Measurements from ENCODE around the gene TMOD2.
A peak's percentile ranks its signal among the peaks of the same experiment; 100 is the strongest.
"Not testable (repeated sequence)": the region's sequence is repeated elsewhere in the genome, so short reads cannot be mapped to it uniquely, and the experiment has no call there.

TMOD2 gene

DNA sequence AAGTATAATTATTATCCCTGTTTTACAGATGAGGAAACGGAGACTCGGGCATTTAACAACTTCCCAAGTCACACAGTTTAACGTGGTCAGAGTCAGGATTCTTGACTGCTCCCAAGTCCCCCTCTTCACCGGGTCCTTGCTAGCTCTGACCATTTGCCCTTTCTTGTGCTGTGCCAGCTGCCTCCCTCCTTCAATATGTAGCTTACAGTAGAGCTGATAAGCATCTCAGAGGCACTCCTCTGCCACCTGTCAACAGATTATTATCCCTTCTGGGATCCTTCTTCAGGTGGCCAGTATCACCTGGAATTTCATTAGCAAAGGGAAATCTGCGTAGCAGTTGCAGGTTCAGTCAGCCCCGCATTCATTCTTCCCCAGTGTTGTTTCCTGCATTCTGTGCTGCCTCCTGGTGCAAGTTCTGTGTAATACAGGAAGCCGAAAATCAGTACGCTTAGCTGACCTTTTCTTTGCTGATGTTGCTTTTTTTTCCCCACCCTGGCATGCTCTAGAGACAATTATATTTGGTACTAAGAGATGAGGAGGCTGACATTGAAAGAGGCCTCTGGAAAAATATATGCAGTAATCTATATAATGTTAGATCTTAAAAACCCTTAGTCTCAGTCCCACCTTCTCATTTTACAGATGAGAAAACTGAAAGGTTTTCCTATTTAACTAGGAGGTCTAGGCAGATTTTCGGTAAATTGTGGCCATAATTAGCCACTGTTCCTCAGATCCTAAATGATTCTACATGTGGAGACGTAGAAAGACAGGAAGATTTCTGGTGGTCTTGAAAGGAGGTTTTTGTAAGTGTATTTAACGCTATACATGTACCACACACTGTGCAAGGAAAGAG is 24.8 kb downstream of the TMOD2 start:
- DNase-seq, result no peak

DNA sequence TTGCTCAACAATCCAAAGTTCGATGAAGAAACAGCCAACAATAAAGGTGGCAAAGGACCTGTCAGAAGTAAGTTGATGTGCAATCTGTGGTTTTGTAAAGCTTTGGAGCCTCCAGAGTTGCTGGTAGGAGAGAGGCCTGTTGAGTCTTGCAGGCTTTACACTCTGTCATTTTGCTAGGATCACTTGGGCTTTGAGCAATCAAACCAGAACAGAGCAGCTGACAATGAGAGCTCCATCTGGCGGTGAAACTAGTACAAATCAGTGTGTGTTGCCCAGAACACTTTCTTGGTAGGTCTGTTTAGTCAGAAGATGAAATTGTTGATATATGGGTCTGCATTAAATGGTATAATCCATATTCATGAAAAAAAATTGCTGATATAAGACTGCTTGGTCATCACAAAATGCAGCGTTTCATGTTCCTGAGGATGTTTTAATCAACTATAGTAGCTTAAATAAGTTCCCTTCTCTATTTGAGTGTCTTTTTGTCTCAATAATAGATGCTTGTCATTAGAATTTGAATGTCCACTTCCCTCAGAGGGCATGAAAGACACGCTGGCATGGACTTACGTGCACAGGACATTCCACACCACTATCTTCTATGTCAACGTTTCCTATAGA is 25.7 kb downstream of the TMOD2 start:
- DNase-seq, result peak; percentile 34

DNA sequence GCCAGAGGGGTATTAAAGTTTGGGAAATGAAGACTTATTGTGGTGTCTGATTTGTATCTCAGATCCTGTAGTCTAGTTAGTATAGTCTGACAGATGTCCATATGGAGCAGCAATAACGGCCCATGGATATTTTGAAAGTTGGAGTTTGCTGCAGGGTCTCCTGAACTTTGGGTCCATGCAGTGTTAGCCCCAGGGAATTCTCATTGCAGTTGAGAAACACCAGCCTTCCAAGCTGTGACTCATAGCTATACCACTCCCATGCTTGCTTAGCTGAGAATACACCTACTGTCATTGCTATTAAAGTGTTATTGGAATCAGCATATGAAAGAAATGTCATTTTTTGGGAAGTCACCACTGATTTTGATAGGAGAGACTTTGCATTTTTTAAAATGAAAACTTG is 29.2 kb downstream of the TMOD2 start:
- no peak for DNase-seq

DNA sequence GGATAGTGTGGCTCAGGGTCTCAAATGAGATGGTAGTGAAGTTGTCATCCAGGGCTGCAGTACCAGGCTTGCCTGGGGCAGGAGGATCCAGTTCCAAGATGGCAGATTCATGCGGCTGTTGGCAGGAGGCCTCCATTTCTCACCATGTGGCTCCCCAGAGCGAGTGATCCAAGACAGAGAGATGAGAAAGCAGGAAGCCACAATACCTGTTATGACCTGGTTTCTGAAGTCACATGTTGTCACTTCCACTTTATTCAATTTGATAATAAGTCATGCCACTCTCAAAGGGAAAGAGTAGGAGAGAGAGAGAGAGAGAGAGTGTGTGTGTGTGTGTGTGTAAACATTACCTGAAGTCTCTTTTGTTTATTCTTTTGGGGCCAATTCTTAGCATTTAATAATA is 30.1 kb downstream of the TMOD2 start:
- DNase-seq, result no peak

DNA sequence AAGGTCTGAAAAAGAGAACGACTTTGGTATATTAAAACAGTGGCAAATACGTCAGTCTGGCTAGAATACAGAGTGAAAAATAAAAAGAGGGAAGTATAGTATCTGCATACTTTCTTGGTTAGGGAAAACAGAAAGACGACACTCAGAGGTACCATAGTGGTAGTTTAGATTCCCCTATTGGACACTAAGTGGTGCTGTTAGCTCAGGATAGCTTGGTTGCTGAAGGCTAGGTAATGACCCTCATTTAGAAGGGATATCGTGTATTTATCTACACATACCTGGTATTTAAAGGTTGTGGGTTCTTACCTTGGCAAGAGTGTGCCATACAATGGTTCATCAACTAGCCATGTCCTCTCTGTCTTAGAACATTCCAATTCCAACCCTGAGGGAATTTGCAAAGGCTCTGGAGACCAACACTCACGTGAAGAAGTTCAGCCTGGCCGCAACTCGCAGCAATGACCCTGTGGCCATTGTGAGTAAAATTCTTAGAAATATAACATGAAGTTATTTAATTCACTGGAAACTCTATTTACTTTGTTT is 31.0 kb downstream of the TMOD2 start:
- DNase-seq, result no peak

DNA sequence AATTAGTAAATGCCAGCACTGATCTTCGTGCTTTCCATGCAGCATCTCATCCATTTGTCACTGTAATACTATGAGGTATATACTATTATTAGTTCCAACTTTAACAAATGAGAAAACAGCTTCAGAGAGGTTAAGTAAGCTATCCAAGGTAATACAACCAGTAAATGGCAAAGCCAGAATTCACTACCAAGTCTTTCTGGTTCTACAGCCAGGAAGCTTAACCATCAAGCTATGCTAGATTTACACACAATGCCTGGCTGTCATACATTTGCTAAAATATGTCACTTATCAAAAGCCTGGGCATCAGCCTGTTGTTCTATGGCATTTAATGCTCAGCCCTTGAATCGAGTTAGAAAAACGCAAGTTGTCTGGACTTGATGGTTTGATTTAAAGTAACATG is 32.6 kb downstream of the TMOD2 start:
- no peak for DNase-seq

DNA sequence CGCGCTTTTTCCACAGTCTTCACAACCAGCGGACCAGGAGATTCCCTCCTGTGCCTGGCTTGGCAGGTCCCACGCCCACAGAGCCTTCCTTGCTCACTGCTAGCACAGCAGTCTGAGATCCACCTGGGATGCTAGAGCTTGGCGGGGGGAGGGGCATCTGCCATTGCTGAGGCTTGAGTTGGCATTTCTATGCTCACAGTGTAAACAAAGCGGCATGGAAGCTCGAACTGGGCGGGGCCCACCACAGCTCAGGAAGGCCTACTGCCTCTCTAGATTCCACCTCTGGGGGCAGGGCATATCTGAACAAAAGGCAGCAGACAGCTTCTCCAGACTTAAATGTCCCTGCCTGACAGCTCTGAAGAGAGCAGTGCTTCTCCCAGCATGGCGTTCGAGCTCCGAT is 35.7 kb downstream of the TMOD2 start:
- DNase-seq, result not testable (repeated sequence)

DNA sequence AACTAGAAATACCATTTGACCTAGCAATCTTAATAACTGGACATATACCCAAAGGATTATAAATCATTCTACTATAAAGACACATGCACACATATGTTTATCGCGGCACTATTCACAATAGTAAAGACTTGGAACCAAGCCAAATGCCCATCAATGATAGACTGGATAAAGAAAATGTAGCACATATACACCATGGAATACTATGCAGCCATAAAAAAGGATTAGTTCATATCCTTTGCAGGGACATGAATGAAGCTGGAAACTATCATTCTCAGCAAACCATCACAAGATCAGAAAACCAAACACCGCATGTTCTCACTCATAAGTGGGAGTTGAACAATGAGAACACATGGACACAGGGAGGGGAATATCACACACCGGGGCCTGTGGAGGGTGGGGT is 41.1 kb downstream of the TMOD2 start:
- not testable (repeated sequence) for DNase-seq

DNA sequence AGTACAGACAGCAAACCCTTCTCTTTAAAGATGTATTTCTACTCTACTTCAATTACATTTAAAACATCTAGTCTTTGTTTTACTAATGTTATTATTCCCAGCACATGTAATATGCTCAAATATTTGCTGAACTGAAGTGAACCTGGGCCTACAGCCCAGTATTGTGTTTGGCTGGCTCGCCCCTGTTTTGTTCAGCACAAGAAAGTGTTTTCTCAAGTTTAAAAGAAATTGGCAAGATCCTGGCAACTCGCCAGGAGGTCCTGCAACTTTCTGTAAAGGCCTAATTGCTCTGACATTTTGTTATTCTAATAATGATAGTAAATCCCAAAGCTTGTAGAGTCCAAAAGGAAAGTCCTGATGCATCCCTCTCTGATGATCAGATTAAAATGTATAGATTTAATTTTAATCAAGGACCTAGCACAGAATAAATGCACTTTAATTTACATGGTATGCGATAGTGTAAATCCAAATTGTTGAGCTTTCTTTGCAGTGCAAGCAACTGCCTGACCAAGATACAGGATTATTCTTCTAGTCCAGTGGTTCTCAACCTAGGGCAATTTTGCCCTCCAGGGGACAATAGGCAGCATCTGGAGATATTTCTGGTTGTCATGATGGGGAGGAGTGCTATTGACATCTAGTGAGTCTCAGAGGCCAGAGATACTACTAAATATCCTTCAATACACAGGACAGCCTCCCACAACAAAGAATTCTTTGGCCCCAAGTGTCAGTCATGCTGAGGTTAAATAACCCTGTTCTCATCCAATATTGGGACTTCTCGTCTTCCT is 42.3 kb downstream of the TMOD2 start:
- DNase-seq, result no peak

DNA sequence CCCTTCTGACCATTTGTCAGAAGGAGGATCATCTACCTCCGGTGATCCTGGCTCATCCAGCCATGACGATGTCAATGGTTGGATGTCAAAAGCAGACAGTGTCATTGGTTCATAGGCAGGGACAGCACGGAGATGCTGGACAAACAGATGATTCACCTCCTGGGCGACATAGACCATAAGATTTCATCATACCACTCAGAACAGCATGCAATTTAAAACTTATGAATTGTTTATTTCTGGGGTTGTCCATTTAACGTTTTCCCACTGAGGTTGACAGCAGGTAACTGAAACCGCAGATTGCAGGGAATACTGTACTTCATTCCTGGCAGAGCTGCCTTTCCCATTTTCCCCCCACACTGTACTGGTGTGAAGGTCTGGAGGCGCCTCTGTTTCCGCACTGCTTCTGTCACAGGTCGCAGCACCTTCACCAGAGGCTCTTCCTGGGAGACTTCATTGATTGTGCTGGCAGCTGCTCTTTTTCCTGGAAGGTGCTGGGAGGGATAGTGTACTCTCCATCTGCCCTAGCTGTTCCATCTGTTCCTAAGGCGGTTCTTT is 45.5 kb downstream of the TMOD2 start:
- no peak for DNase-seq

DNA sequence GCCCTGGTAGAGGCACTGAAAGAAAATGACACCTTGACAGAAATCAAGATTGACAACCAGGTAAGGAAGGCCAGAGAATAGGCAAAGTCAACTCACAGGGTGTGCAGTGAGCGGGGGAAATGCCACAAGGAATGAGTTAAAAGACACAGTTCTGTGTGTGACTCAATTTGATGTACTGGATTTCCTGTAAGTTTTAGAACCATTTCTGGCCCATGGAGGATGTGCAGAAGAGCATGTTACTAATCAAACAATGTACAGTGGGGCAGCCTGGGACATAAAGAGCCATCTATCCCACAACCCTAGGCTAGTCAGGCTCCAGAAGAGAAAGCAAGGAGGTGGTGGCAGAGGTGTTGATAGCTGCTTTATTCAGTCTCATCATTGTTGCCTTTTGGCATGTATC is 46.9 kb downstream of the TMOD2 start:
- no peak for DNase-seq

DNA sequence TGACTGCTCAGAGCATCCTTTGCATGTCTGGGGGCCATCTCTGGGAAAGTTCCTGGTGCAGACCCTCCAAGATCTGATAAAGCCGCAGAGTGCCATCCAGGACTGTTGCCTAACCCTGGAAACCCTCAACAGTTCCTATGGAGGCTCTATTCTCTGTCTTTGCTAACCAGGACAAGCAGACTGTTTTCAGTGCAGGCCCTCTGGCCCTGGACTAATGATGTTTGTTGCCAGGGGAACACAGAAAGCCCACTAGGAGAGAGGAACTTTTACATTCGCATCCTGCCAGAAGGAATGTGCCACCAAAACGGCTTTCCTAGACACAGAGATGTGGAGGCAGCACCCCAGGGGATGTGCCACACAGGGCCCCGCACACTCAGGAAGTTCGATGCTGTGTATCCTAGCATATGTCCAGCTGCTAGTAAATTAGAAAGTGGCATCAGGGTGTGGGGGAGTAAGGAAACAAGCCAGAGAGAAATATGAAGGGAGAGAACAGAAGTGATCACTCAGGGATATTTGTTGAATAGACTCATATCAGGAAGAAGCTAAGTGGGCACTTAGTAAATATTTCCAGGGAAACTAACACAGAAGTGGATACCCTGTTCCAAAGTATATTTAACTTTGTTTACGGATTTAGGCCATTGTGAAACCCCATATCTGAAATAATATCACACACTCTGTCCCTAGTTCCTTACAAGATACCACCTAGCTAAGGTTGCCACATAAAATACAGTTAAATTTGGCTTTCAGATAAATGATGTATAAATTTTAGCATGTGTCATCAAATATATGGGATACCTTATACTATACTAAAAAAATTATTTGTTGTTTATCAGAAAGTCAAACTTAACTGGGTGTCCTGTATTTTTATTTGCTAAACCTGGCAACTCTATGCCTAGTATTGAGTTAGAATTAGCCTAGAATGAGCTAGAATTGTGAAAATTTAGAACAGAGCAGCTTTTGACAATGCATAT is 48.2 kb downstream of the TMOD2 start:
- DNase-seq, result no peak

DNA sequence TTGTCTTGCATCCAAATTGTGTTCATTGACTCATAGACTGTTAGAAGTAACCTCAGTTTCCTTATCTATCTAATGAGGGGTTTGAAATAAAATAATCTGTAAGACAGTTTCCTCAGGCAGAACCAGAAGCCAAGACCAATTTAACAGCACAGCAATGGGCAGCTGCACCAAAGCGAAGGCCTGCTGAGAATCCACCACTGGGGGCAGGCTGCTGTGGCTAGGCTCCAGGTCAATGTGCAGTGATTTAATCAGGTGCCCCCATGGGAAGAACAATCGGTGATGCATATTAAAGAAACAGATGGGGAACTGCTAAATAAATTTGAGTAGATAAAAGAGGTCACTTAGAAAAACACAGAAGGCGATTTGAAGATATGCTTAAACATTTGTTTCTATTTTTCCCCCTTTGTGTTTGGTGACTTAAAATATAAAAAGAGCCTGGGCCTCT is 50.0 kb downstream of the TMOD2 start:
- no peak for DNase-seq

DNA sequence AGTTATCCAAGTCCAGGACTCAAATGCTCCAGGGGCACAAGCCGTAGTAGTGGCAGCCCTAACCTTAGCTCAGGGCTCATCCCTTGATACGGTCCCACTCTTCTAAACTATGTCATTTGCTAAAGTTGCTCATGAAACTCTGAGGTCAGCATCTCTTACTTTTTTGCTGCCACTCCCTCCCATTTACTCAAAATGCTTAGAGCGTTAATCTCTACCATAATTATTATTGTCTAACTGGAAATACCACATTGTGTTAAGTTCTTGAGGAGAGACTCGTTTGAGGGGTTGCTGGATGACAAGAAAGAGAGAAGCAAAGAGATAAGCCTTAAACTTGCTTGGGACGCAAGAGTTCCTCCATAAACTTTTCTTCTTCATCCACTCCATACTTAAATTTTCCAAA is 51.2 kb downstream of the TMOD2 start:
- no peak for DNase-seq

DNA sequence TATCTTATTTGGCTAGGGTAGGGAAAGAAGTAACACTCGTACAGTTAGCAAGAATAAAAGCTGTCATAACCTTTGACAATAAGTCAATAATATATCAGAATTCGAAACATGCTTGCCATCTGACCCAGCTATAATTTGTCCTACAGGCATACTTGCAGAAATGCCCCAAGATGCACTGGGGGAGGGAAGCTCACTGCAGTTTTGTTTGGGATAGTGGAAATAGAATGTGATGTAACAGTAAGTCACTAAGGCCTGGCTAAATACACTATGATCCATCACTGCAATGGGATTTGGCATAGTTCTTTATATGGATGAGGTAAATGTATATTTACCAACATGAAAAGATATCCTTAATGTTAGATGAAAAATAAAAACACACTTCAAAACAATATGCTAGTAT is 52.6 kb downstream of the TMOD2 start:
- no peak for DNase-seq

DNA sequence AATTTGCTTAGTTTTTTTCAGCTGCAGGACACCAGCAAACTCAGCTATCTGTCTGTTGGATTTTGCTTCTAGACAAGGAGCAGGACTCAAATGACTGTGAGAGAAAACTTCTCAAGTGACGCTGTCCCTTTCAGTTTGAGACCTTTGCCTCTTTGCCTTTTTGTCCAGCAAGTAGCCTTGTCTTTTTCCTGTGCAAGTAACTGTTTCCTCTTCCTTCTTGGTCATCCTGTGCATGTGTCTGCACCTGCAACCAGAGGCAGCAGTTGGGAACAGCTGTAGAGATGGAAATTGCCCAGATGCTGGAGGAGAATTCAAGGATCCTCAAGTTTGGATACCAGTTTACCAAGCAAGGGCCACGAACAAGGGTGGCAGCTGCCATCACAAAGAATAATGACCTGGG is 54.7 kb downstream of the TMOD2 start:
- DNase-seq, result no peak

DNA sequence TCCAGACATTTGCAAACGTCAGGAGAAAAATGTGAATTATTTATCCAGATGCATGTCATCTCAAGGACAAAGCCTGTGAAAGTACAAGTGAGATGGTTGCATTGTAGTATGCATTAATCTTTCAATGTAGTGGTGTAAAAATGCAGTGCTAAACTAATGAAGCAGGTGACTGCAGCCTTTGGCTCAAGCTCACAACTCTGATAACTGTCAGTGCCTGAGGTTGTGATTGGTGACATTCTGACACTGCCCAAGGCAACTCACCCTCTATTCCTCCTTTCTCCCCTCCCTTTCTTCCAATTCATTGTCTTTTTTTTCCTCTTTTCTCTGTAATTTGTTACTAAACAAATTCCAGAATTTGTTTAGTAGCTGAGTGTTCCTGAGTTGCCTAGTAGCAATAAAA is 58.1 kb downstream of the TMOD2 start:
- no peak for DNase-seq

DNA sequence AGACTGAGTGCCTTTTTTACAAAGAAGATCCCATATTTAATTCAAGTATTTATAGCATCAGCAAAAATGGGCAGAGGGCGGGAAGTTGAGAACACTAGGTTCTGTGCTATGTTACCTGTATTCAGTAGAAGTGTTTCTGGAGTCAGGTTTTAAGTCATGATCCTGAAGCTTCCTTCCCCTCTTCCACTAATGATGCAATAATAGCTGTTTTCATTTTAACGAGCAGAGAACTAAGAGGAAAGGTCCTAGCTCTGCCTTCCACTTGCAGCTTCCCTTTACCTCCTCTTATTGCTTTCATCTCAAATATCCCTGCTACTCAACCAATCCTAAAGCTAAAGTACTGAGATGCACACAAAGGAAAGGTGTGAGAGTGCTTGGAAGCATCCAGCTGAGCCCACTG is 61.2 kb downstream of the TMOD2 start:
- DNase-seq, result no peak

DNA sequence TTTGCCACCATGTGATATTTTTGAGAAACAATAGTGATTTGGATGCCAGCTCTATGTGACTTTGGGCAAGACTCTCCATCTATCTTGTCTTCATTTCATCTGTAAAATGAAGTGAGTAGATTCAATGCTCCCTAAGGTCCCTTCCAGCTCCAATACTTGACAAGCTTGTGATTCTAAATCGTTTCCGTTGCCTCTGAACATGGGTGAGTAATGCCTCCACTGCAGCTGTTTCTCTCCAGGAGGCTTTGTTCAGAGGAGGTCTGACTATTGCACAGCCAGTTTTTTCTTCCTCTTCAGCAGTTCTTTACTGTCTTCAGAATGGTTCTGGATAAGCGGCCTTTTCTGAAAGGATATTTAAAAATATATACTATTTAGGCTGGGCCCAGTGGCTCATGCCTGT is 63.2 kb downstream of the TMOD2 start:
- DNase-seq, result no peak

DNA sequence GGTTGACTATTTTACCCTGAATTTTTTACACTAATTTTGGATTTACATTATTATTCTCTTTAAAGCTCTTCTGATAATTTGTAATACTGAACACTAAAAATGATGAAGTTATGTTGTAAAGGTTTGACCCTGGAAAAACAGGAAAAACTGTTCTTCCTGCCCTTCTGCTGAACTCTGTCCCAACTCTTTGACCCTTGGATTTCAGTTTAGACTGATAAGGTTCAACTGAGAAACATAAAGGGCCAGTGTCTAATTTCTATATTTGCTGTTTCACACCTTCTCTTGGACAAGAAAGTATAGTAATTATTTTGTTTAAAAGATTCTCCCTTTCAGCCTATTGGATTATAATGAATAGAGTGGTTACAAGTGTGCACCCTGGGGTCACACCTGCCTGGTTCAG is 65.2 kb downstream of the TMOD2 start:
- DNase-seq, result no peak

DNA sequence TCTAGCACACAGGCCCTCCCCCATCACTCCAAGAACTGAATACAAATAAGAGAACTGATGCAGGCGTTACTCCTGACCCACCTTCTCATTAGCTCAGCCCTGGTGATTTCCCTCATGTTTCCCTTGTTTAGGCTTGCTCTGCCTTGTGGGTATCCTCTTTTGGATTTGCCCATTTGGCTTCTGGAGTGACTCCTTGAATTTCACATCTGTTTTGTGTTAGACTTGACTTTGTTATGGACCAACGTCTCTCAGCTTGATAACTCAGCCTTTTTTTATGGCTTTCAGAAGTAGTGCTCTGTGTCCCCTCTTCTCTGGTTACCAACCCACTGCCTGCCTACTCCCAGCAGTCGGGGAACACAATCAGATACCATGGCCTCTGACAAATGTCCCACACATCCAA is 66.8 kb downstream of the TMOD2 start:
- DNase-seq, result no peak

DNA sequence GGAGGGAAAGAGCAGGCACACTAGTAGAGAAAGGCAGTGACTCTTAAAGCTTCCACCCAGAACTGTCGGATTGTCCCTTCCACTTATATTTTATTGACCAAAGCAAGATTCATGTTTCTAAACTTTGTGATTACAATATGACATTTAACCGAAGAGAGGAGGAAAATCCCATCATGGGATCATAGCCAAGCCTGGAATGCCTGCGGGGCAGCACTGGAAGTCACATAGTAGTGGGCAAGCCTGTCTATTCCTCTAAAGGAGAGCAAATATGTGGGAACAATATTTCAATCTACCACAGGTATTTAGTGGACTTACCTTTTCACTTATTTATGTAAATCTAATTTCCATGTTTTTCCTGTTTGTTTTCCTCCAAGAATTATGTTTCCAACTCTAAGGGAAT is 74.3 kb downstream of the TMOD2 start:
- DNase-seq, result no peak

All from NCI-H1092 (cell line).